Activated naive CD4-positive, alpha-beta T cell treated with anti-CD3 and anti-CD28 coated beads for 36 hours (primary cell): ENCODE measurements around the gene DNAJB8. TPM values are rescaled to one million over a fixed set of nuclear protein-coding genes. Genes with fewer than 3 reads are reported as not detected.

Experiments used
- CTCF ChIA-PET: fragments of 350-600 bp; sonication (Branson Sonifier 250); formaldehyde crosslinking; loops from one replicate; lab custom pipeline; 2021; ENCODE audit warnings: antibody characterized with exemption; lab: Charles Lee
- DNase-seq: peaks from one replicate; pipeline ENCODE4 v3.0.0-alpha.2; 2020
- H3K27ac Mint-ChIP-seq: one replicate; pipeline ENCODE4 v1.8.0; 2021; ENCODE audit warnings: mild to moderate bottlenecking, mixed read lengths
- H3K27me3 Mint-ChIP-seq: one replicate; pipeline ENCODE4 v1.8.0; 2021; ENCODE audit warnings: low read depth, mixed read lengths
- H3K36me3 Mint-ChIP-seq: one replicate; pipeline ENCODE4 v1.8.0; 2021; ENCODE audit warnings: low read depth, mixed read lengths
- H3K4me1 Mint-ChIP-seq: one replicate; pipeline ENCODE4 v1.8.0; 2021; ENCODE audit warnings: low read depth, mixed read lengths
- H3K4me3 Mint-ChIP-seq: one replicate; pipeline ENCODE4 v1.8.0; 2021; ENCODE audit warnings: mild to moderate bottlenecking, moderate library complexity, mixed read lengths
- H3K9me3 Mint-ChIP-seq: one replicate; pipeline ENCODE4 v1.8.0; 2021; ENCODE audit warnings: mixed read lengths
- intact Hi-C: fragments of 100-400 bp; cut with micrococcal nuclease; formaldehyde crosslinking; loops from one replicate; pipeline ENCODE4 v1.15.1; 2023
- total RNA-seq, 2 experiments: library from RNA; stranded (reverse); gene quantifications; one replicate each; pipeline ENCODE4 v1.2.3, GENCODE V29; 2021

Gene DNAJB8
- total RNA-seq, 2 experiments from 2014 or later, result not detected

GRCh38 chr3:128480717-128481437 is 14.2 kb upstream of the DNAJB8 start:
- H3K9me3 Mint-ChIP-seq, result no peaks in the 10 kb centered on the region
- H3K27me3 Mint-ChIP-seq, result peaks cover 50% of the 10 kb centered on the region
- intact Hi-C loops, result no loop called here
- CTCF ChIA-PET, result no interaction called here
- H3K27ac Mint-ChIP-seq, result no peak overlapping the region
- no peaks in the 10 kb centered on the region for H3K36me3 Mint-ChIP-seq
- DNase-seq, result no peak
- H3K4me3 Mint-ChIP-seq, result no peak overlapping the region
- H3K4me1 Mint-ChIP-seq, result peaks cover 15% of the 10 kb centered on the region

- peaks cover 15% of the 10 kb centered on the region for H3K4me1 Mint-ChIP-seq
- no peaks in the 10 kb centered on the region for H3K36me3 Mint-ChIP-seq
- CTCF ChIA-PET, result interaction anchor here (0.6 kb wide), 1 partner anchor 92 kb away, joined by 3 read pairs; no protein-coding TSS in a partner anchor
- no peak for DNase-seq
- no peak overlapping the region for H3K27ac Mint-ChIP-seq
- peaks cover 44% of the 10 kb centered on the region for H3K27me3 Mint-ChIP-seq
- no peaks in the 10 kb centered on the region for H3K9me3 Mint-ChIP-seq
- H3K4me3 Mint-ChIP-seq, result no peak overlapping the region
- intact Hi-C loops, result no loop called here
Observed at GRCh38 chr3:128480278-128480677, 13.6 kb upstream of the DNAJB8 start.

- no peaks in the 10 kb centered on the region for H3K36me3 Mint-ChIP-seq
- intact Hi-C loops, result no loop called here
- CTCF ChIA-PET, result interaction anchor here (0.6 kb wide), 1 partner anchor 93 kb away, joined by 3 read pairs; no protein-coding TSS in a partner anchor
- H3K9me3 Mint-ChIP-seq, result no peaks in the 10 kb centered on the region
- no peak overlapping the region for H3K27ac Mint-ChIP-seq
- no peak overlapping the region for H3K4me3 Mint-ChIP-seq
- H3K4me1 Mint-ChIP-seq, result peaks cover 15% of the 10 kb centered on the region
- peaks cover 37% of the 10 kb centered on the region for H3K27me3 Mint-ChIP-seq
- no peak for DNase-seq
Observed at GRCh38 chr3:128479558-128480086, 12.9 kb upstream of the DNAJB8 start.

- CTCF ChIA-PET, result no interaction called here
- Mint-ChIP-seq H3K27me3 (peaks cover 31% of the 10 kb centered on the region), H3K4me3 (no peak overlapping the region), H3K36me3 (no peaks in the 10 kb centered on the region), H3K4me1 (peaks cover 11% of the 10 kb centered on the region), H3K9me3 (no peaks in the 10 kb centered on the region), H3K27ac (no peak overlapping the region)
- DNase-seq, result no peak
- intact Hi-C loops, result no loop called here
Observed at GRCh38 chr3:128478576-128479506, 12.2 kb upstream of the DNAJB8 start.

GRCh38 chr3:128476659-128477058 is 10.0 kb upstream of the DNAJB8 start:
- no peaks in the 10 kb centered on the region for H3K4me1 Mint-ChIP-seq
- peaks cover 12% of the 10 kb centered on the region for H3K27me3 Mint-ChIP-seq
- intact Hi-C loops, result no loop called here
- DNase-seq, result no peak
- no peaks in the 10 kb centered on the region for H3K36me3 Mint-ChIP-seq
- CTCF ChIA-PET, result interaction anchor here (1.1 kb wide), 1 partner anchor 50 kb away, joined by 3 read pairs; no protein-coding TSS in a partner anchor
- H3K4me3 Mint-ChIP-seq, result no peak overlapping the region
- no peaks in the 10 kb centered on the region for H3K9me3 Mint-ChIP-seq
- no peak overlapping the region for H3K27ac Mint-ChIP-seq

- no peaks in the 10 kb centered on the region for H3K4me1 Mint-ChIP-seq
- H3K27me3 Mint-ChIP-seq, result peaks cover 8% of the 10 kb centered on the region
- H3K27ac Mint-ChIP-seq, result no peak overlapping the region
- DNase-seq, result no peak
- CTCF ChIA-PET, result interaction anchor here (0.6 kb wide), 1 partner anchor 20 kb away, joined by 3 read pairs; no protein-coding TSS in a partner anchor
- H3K9me3 Mint-ChIP-seq, result no peaks in the 10 kb centered on the region
- no peaks in the 10 kb centered on the region for H3K36me3 Mint-ChIP-seq
- intact Hi-C loops, result no loop called here
- H3K4me3 Mint-ChIP-seq, result no peak overlapping the region
Observed at GRCh38 chr3:128475355-128475754, 8.7 kb upstream of the DNAJB8 start.

- Mint-ChIP-seq H3K27me3 (peaks cover 8% of the 10 kb centered on the region), H3K4me3 (no peak overlapping the region), H3K27ac (no peak overlapping the region), H3K36me3 (no peaks in the 10 kb centered on the region), H3K9me3 (no peaks in the 10 kb centered on the region), H3K4me1 (no peaks in the 10 kb centered on the region)
- intact Hi-C loops, result no loop called here
- CTCF ChIA-PET, result no interaction called here
- DNase-seq, result no peak
Observed at GRCh38 chr3:128473737-128474136, 7.0 kb upstream of the DNAJB8 start.

GRCh38 chr3:128473180-128473519 is 6.5 kb upstream of the DNAJB8 start:
- CTCF ChIA-PET, result no interaction called here
- no peak overlapping the region for H3K4me3 Mint-ChIP-seq
- H3K9me3 Mint-ChIP-seq, result no peaks in the 10 kb centered on the region
- no peaks in the 10 kb centered on the region for H3K36me3 Mint-ChIP-seq
- intact Hi-C loops, result no loop called here
- H3K4me1 Mint-ChIP-seq, result no peaks in the 10 kb centered on the region
- no peak for DNase-seq
- peaks cover 3% of the 10 kb centered on the region for H3K27me3 Mint-ChIP-seq
- no peak overlapping the region for H3K27ac Mint-ChIP-seq

- DNase-seq, result no peak
- intact Hi-C loops, result no loop called here
- no peaks in the 10 kb centered on the region for H3K4me1 Mint-ChIP-seq
- H3K9me3 Mint-ChIP-seq, result no peaks in the 10 kb centered on the region
- no peaks in the 10 kb centered on the region for H3K27me3 Mint-ChIP-seq
- H3K4me3 Mint-ChIP-seq, result no peak overlapping the region
- no peaks in the 10 kb centered on the region for H3K36me3 Mint-ChIP-seq
- H3K27ac Mint-ChIP-seq, result no peak overlapping the region
- CTCF ChIA-PET, result interaction anchor here (0.6 kb wide), 1 partner anchor 35 kb away, joined by 3 read pairs; no protein-coding TSS in a partner anchor
Observed at GRCh38 chr3:128472449-128473179, 5.9 kb upstream of the DNAJB8 start.

GRCh38 chr3:128471720-128472119 is 5.0 kb upstream of the DNAJB8 start:
- CTCF ChIA-PET, result interaction anchor here (0.6 kb wide), 1 partner anchor 34 kb away, joined by 3 read pairs; no protein-coding TSS in a partner anchor
- no peaks in the 10 kb centered on the region for H3K9me3 Mint-ChIP-seq
- intact Hi-C loops, result no loop called here
- peaks cover 6% of the 10 kb centered on the region for H3K4me1 Mint-ChIP-seq
- H3K36me3 Mint-ChIP-seq, result no peaks in the 10 kb centered on the region
- H3K27ac Mint-ChIP-seq, result no peak overlapping the region
- H3K4me3 Mint-ChIP-seq, result no peak overlapping the region
- no peaks in the 10 kb centered on the region for H3K27me3 Mint-ChIP-seq
- no peak for DNase-seq

GRCh38 chr3:128471110-128471509 is 4.4 kb upstream of the DNAJB8 start:
- H3K36me3 Mint-ChIP-seq, result no peaks in the 10 kb centered on the region

More at GRCh38 chr3:128471110-128471509, 4.4 kb upstream of the DNAJB8 start:
- Mint-ChIP-seq H3K4me1 (peaks cover 6% of the 10 kb centered on the region), H3K4me3 (no peak overlapping the region), H3K27me3 (no peaks in the 10 kb centered on the region), H3K27ac (no peak overlapping the region), H3K9me3 (no peaks in the 10 kb centered on the region)
- DNase-seq, result no peak
- CTCF ChIA-PET, result no interaction called here
- intact Hi-C loops, result no loop called here
